Activated CD8-positive, alpha-beta memory T cell treated with anti-CD3 and anti-CD28 coated beads, Interleukin-2, amount 50 U/mL, for 1 hour (primary cell): ENCODE results near the gene FAM210A.
A peak's percentile ranks its signal among the peaks of the same experiment; 100 is the strongest.
"Not testable (repeated sequence)": the region's sequence is repeated elsewhere in the genome, so short reads cannot be mapped to it uniquely, and the experiment has no call there.

Experiments used
- DNase-seq: peaks from one replicate; pipeline ENCODE4 v3.0.0-alpha.2; 2020; ENCODE audit errors: extremely low read depth

Gene FAM210A, protein sequence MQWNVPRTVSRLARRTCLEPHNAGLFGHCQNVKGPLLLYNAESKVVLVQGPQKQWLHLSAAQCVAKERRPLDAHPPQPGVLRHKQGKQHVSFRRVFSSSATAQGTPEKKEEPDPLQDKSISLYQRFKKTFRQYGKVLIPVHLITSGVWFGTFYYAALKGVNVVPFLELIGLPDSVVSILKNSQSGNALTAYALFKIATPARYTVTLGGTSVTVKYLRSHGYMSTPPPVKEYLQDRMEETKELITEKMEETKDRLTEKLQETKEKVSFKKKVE

DNA sequence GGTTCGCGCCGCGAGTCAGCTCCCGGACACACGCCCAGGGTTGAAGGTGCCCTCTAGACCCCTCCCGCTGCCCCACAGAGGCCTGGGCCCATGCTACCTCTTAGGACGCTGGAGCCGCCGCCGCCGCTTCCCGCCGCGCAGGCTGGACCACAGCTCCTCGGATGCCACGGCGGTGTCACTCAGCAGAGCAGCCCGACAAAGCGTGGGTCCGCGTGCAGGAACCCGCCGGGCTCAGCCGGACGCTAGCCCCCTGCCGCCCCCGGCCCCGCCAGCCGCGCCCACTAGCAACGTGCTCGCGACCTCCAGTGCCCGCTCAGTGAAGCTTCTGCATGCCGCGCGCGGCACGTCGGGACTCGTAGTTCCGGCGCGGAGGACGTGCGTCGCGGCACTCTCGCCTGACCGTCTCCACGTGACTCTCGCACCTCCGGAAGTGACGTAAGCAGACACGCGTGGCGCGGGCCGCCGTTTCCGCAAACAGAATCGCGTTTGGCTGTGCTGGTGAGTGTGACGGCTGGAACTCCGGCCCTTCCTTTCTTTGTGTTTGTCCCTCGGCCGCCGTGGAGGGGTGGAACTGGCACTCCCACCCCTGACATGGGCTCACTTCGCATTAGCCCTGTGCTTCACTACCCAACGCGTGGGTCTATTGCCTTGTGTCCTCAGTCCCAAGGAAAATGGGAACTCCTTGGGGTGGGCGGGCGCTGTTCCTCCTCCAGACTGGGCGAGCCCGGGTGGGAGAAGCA is at the start of gene FAM210A, which contains the start of gene RNMT:
Gene FAM210A, minus strand, starts transcription at position 327 of the 740 bp plus-strand sequence. CDS start 44,481 bp downstream, outside the sequence.
Gene RNMT, plus strand, starts transcription at position 442 of the 740 bp plus-strand sequence. CDS start 4,845 bp downstream, outside the sequence.
- DNase-seq: peak; percentile 78

DNA sequence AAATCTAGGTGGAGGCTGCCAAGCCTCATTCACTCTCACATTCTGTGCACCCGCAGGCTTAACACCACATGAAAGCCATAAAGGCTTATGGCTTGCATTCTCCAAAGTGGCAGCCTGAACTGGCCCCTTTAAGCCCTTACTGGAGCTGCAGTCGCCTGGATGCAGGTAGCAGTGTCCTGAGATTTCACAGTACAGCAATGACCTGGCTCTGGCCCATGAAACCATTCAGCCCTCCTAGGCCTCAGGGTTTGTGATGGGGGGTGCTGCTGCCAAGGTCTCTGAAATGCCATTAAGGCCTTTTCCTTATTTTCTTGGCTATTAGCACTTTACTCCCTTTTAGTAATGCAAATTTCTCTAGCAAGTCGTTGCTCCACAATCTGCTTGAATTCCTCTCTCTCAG is 48.7 kb upstream of the FAM210A start:
- no peak for DNase-seq

DNA sequence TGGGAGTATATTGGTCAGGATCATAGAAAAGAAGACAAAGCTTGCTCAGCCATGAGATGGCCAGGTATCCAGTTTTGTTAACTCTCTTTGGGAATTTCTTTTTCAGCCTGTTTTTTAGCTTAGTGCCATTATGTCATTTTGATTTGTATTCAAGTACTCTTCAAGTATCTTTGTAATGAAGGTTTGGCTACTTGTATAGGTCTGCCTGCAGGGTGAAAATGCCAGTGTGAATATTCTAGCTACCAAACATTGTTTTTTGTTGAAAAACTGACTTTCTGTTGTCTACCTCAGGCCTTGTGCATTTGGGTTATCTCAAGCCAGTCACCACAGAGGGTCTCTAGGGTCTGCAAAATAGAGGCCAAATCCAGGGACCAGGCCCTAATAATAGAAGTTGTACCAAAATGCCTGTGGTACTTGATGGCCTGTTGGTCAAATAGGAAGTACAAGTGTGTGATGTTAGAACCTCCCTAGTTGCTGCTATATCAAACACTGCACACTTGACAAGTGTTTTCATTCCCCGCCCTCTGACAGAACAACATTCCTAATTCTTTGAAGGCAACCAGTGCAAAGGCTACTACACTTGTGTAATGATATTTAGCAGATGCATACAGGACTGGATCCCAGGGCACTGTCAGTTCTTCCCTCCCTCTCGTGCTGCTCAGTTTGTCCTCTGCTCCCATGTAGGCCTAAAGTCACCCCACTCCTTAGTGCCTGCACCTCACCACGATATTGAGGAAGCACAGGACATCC is 36.5 kb upstream of the FAM210A start:
- DNase-seq: no peak

DNA sequence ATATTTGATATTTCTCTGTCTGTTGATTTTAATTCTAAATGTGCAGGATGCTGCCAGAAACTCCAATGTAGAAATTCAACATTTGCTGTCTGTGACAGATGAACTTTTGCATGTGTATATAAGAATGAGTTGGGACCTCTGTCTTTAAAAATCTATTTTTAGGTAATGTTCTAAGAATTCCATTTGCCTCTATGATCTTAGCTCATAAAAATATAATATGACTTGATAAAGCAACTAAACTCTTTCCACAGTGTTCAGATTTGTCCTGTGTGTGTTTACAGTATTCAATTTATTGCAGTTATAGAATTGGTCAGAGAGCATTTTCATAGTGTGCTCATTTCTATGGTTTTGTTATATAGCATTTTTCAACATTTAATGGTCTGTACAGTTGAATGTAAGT is 33.7 kb upstream of the FAM210A start:
- DNase-seq: no peak

DNA sequence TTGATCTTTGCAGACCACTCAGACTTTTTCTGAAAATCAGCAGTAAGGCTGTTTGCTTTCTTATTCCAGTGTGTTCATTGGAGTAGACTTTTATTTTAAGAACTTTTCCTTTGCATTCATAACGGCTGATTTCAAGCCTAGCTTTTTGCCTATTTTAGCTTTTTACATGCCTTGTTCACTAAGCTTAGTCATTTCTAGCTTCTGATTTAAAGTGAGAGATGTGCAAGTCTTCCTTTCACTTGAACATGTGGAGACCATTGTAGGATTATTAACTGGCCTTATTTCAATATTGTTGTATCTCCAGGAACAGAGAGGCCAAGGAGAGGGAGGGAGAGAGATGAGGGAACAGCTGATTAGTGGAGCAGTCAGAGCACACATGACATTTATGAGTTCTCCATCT is 32.3 kb upstream of the FAM210A start:
- no peak for DNase-seq

DNA sequence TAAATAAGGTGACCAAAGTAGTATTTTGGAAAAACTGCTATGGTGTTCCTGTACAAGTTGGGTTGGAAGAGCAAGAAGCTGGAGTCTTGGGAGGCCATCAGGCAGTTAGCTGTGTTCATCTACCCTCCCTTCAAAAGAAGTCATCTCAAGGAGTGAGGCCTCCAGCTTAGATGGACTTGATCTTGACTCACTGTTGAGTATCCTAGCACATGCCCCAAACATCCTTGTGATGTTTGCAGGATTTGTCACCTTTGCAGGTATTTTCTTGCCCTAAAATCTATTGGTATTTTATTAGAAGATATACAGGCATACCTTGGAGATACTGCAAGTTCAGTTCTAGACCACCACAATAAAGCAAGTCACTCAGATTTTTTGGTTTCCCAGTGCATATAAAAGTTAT is 30.3 kb upstream of the FAM210A start:
- no peak for DNase-seq

DNA sequence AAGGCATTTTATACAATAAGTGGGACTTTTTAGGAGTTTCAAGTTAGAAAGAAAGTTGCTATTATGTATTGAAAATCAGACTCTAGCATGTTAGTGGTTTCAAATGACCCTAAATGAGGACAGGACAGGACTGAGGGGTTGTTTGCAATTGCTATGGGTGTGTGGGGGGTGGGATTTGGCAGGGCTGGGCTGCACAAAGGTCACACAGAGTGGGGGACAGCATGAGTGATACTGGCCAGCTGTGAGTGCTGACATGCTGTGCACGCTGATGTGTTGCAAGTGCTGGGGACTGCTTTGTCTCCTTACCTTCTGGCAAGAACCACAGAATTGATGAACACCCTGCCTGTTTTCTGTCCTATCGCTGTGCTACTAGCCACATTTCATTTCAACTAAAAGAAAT is 29.9 kb upstream of the FAM210A start:
- DNase-seq: no peak

DNA sequence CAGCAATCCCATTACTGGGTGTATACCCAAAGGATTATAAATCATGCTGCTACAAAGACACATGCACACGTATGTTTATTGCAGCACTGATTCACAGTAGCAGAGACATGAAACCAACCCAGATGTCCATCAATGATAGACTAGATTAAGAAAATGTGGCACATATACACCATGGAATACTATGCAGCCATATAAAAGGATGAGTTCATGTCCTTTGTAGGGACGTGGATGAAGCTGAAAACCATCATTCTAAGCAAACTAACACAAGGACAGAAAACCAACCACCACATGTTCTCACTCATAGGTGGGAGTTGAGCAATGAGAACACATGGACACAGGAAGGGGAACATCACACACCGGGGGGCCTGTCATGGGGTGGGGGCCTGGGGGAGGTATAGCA is 25.2 kb upstream of the FAM210A start:
- DNase-seq: not testable (repeated sequence)

DNA sequence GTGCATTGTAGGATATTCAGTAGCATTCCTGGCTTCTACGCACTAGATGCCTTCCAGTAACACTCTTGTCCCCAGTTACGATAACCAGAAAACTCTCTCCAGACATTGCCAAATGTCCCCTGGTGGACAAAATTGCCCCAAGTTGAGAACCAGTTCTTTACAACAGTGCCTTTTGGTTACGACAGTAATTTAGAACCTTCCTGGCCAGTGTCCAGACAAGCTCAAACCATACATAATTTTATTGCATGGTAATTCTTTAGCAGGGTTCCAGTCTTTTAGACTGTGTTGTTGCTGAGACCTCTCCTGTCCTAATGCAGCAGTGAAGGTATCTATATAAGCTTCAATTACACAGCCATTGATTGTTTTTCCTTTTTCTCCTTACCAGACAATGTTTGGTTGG is 20.3 kb upstream of the FAM210A start:
- no peak for DNase-seq

DNA sequence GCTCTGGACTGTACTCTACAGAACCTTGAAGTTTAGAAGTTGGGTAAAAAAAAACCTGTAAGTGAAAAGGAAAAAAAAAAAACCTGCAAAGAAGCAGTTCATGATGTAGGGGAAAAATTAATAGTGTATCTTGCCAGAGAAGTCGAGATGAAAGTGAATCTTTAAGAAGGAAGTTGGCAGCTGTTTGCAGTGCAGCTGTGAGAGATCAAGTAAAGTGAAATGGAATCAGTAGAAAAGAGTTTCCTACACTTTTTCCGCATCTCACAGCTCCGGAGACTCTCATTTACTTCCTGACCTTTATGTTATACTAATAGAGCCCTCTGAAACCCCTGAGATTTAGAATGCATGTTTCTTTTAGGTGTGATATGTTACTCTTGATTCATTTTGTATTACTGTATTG is 19.3 kb upstream of the FAM210A start:
- DNase-seq: no peak

DNA sequence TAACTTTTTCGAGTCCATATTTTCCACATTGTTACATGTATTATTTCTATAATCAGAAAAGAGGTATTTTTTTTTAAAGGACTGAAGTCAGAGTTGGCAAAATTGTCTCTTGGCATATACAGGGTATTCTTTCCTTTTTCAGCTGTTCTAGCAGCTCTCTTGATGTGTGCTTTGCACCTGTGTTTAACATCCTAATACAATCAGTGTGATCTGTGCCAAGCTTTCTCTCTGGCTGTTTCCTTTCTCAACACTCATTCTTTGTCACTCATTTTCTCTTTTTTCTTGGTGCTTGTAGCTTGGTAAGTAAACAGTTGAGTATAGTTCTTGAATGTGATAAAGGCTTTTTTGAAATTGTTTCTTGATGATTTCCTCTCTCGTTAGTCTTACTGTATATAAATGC is 9.3 kb upstream of the FAM210A start:
- no peak for DNase-seq

DNA sequence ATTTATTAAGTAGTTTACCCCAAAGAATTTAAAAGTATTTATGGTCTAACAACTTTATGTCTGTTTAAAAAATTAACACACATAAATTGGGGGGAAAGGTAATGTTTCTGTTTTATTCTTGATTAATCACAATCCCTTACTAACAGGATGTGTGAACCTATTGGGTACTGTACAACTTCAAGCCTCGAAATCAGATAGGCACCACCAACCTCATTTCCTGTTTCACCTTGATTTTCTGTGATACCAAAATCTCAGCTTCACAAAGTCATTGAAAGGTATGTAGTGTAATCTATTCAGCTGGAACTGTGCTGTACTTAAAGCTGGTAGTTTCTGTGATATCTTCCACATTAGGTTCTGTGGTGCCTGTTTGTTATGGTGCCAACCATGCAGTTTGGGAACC is 4.1 kb upstream of the FAM210A start:
- DNase-seq: no peak

DNA sequence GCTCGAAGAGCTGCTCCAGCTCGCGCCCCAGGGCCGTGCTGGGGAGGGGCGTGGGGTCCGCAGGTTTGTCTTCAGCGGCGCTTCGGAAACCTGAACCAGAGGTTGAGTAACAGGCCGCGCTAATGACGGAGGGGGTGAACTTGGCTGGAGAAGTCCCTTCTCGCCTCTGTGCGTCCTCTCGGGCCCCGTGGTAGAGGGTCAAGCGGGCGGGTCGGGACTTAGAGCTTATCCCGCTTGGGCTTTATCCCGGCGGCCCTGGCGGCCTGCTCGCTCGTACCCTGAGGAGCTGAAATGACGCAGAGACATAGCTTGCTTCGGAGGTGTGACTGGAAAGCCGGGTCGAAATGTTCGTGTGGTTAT is 594 bp upstream of the FAM210A start:
- DNase-seq: no peak

DNA sequence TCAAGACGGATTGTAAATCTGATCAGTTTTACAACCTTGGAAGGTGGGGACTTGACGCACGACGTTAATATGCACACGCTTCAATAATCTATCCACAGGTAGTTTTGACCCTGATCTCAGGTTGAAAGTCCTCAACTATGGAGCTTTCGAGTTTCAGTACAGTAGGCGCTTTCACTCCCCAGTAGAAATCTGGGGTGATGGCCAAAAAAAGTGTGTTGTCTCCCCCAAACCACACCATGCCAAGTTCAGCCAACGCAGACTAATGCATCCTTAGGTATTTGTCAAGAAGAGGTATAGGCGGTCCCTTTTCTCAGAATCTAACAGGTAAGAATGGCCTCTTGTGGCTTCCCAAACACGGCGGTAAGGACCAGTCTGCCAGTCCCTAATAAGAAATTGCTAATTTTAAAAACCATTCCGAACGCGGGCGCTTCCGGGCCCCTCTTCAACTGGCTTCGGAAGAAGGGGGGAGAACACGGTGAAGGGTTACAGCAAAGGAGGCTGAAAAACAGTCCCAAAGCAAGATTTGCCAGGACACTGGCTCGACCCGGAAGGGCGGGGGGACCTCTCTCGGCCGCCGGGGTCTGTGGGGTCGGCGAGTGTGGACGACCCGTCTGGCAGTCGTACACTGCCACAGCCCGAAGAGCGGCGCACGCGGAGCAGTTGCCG is 659 bp downstream of the FAM210A start:
- no peak for DNase-seq

DNA sequence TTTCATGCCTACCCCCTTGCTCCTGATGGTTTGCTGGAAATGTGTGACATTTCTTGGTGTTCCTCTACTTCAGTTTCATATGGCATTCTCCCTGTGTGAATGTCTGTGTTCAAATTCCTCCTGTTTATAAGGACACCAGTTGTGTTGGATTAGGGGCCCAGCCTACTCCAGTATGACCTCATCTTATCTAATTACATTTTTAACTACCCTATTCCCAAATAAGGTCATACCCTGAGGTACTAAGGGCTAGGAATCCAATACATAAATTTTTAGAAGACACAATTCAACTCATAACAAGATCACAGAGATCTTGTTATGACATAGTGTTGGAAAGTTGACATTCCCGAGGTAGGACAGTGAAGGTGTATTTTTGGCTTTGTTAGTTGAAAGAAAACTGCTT is 5.5 kb downstream of the FAM210A start:
- no peak for DNase-seq

DNA sequence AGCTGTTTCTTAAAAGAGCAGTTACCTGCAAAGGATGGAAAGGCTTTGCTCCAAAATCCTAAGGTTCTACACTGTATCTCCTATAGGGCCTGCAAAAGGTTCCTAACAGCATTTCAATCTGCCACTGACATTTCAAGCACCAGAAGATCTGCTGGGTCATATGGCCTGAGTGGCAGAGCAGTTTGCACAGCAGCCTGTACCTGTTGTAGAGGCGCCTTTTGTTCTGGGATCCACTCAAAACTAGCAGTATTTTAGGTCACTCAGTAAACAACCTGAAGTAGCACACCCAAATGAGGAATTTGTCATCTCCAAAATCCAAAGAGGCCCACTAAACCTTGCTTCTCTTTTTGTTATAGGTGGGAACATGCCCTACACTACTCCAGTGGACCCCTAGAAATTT is 6.2 kb downstream of the FAM210A start:
- DNase-seq: no peak

DNA sequence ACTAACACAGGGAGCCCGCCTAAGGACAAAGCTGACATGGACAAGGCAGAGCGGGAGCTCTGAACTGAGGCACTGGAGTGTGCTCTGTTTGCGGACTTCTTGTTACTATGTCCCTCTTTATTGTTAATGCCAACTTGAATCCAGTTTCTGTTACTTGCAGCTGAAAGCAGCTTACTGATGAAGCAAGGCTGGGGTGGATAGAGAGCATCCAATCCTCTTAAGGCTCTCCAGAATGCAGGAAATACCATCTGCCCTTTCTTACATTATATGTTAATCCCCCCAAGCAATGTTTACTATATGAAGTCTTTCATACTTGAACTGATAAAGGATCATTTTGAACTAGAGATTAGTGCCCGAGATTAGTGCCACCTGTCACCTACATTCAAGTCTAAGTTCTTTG is 9.4 kb downstream of the FAM210A start:
- no peak for DNase-seq

DNA sequence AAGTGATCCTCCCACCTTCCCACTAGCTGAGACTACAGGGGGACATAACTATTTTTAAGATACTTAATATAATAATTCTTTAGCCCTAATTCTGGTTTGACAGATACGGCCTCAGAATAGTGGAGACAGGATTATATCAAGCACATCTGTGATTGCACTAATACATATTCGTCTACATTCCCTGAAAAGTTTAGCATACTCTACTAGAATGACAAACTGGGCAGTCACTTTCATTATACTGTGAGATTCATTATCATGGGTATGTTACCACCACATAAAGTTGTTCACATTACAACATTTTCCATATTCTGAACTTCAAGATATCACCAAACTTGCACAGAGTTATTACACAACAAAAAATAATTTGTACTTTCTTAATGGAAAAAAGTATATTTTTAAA is 11.0 kb downstream of the FAM210A start:
- DNase-seq: no peak

DNA sequence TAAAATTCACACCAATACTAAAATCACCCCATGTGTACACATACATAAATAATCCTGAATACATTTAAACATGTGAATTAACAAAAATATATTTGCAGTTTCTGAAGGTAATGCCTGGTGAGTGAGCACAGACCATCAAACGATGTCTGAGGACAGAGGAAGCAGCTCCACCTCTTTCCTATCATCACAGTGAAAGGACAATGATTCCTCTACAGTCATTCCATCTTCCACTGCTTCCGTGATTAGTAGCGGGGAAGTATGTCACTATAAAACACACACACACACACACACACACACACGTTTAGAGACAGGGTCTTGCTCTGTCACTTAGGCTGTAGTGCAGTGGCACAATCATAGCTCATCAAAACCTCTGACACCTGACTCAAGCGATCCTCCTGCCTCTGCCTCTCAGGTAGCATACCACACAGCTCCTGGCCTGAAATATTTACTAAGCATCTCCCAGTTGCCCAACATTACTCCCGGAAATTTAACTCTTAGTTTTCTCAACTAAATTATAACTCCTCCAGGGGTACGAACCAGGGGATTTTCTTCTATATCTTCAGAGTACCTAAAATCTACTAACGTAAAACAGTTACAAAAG is 12.8 kb downstream of the FAM210A start:
- DNase-seq: no peak

DNA sequence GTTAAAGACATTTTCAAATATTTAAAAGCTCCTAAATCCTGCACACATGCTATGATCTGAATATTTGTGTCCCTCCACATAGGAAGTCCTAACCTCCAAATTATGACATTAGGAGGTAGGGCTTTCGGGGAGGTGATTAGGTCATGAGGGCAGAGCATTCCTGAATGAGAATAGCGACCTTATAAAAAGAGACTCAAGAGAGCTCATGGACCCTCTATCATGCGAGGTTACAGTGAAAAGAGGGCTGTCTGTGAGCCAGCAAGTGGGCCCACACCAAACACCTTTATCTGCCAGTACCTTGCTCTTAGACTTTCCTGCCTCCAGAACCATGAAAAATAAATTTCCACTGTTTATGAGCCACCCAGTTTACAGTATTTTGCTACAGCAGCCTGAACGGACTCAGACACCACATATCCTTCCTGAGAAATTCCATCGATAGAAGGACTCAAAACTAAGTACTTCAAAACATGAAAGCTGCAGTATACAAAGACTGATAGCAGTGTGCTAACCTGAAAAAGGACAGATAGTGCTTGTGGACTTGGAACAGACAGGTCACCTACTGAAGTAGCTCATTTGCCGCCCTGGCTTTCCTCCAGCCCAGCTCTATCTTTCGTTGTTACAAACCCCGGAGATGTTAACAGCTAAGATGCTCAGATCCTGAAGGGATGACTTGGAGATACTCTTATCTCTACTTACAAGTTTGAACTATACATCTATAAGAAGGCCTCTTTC is 13.8 kb downstream of the FAM210A start:
- no peak for DNase-seq

DNA sequence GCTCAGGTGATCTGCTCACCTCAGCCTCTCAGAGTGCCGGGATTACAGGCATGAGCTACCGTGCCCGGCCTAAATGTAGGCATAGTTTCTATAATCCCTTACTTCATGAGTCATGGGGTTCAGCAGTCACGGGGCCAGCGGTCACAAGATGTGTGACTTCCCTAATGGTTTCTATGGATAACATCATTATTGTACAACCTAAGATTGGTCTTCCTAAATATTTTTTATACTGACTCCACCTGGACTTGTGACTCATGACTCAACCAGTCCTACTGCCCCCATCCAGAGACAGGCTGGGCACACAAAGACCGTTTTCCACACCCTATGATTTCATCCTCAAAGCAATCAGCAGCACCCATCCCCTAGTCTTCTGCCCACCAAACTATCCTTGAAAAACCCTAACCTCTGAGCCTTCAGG is 15.9 kb downstream of the FAM210A start:
- DNase-seq: no peak
